HG03460 (cell line): Measurements from ENCODE around the gene ODAD3.
A peak's percentile ranks its signal among the peaks of the same experiment; 100 is the strongest.
"Not testable (repeated sequence)": the region's sequence is repeated elsewhere in the genome, so short reads cannot be mapped to it uniquely, and the experiment has no call there.

Experiments used
- ATAC-seq: cut with Tn5 transposase; IDR thresholded peaks from one replicate; pipeline ENCODE4 v1.9.1; 2021; ENCODE audit not compliant: unreplicated experiment

Gene ODAD3

DNA sequence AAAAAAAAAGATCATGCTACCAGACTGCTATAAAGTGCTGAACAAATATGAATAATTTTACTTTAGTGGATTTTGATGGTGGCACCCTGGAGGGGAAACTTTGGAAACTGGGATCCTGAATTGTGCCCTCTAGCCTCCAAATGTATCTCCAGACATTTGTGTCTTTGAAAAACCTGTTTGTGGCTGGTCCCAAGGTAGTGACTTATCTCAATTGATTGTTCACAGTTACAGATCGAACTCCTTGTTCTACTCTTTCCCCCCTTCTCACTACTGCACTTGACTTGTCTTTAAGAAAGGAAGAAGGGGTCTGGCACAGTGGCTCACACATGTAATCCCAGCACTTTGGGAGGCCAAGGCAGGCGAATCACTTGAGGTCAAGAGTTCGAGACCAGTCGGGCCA, 26.3 kb downstream of the ODAD3 start:
- ATAC-seq = no peak

GRCh38 chr19:11406703-11407236, 28.2 kb downstream of the ODAD3 start:
- not testable (repeated sequence) for ATAC-seq

DNA sequence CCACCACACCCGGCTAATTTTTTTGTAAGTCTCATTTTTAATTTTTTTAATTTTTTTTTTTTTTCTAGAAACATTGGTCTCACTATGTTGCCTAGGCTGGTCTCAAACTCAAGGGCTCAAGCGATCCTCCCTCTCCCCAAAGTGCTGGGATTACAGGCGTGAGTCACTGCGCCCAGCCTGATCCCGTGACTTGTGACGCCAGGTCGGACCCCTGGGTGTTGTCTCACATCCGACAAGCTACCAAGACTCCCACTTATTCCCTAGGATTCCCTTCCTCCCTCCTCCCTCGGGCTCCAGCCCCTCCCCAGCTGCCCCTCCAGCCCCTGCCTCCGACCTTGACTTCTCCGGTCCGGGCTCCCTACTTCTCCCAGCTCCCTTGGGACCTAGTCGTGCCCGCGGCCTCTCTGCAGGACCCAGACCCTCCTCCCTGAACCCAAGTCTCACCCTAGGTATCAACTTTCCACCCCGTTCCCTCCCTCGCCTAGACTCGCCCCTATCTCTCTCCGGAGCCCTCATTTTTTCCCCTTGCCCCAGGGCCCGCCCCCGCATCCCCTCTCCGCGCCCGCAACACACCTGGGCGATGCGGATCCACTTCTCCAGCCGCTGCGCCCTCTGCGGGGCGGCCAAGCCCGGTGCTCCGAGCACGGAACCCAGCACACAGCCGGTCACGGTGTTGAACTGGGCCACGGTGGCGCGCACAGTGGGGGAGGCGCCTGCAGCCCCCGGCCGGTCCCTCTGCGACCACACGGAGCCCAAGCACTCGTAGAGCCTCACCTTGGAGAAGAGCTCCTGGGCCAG, 28.9 kb downstream of the ODAD3 start:
- ATAC-seq = no peak

DNA sequence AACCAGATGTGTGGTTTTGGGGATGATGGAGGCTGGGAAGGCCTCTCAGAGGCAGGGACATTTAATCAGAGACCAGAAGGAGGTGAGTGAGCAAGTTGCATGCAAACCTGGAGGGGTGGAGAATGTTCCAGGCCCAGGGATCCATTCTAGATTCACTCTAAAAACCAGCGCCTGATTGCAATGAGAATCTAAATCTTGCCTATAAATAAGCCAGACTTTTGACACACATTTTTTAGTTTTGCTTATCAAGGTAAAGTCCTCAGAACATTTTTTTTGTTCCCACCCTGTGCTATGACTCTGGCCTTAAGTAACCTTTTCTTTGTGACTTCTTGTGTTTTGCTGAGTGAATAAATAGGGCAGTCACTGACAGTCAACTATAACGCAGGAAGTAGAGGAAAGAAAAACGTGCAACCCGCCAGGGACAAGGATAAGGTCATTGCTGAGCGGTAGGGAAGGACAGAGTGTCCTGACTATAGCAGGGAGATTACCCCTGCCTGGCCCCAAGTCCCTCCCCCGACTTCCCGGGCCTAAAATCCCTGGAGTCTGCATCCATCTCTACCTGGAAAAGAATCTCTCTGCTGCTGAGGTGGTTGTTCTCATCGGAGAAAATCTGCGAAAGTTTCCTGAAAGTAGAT, 30.2 kb downstream of the ODAD3 start:
- ATAC-seq = no peak

GRCh38 chr19:11401808-11402543, 32.9 kb downstream of the ODAD3 start:
- no peak for ATAC-seq

GRCh38 chr19:11400798-11401197, 34.1 kb downstream of the ODAD3 start:
- no peak for ATAC-seq

DNA sequence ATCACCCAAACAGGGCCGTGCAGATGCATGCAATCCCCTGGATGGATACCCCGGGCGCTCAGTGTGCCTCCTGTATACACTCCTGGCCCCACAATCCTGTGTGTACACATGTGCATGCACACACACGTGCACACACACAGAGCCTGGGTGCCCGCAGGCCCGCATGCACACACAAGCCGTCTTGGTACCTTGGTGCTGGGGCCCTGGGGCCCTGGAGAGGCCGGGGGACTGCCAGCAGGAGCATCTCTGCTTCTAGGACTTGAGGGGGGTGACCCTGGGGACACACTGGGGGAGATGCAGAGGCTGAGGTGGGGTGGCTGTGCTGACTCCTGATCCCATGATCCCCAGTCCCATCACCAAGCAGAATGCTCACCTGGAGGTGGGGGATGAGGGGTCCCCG, 35.3 kb downstream of the ODAD3 start:
- no peak for ATAC-seq

- ATAC-seq = no peak
Observed at GRCh38 chr19:11397089-11397610, 37.8 kb downstream of the ODAD3 start.

- ATAC-seq = no peak
Observed at GRCh38 chr19:11390933-11391680, 43.8 kb downstream of the ODAD3 start.

- no peak for ATAC-seq
Observed at GRCh38 chr19:11390359-11390758, 44.6 kb downstream of the ODAD3 start.

- ATAC-seq = no peak
Observed at GRCh38 chr19:11387162-11388034, 47.5 kb downstream of the ODAD3 start.

GRCh38 chr19:11384778-11385129, 50.2 kb downstream of the ODAD3 start:
- ATAC-seq = no peak

DNA sequence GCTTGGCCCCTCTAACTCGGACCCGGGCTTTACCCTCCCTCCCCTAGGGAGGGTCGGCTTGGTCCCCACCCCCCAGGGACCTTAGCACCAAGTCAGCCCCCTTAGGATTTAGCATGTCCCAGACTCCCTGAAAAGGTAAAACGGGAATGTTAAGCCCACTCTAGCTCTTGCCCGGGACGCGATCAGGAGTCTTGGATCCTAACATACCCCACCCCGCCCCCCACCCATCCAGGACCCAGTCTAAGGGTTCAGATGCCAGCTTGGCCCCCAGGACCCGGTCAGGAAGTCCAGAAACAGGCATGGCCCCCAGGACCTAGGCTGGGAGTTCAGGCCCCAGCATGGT, 51.2 kb downstream of the ODAD3 start:
- no peak for ATAC-seq

DNA sequence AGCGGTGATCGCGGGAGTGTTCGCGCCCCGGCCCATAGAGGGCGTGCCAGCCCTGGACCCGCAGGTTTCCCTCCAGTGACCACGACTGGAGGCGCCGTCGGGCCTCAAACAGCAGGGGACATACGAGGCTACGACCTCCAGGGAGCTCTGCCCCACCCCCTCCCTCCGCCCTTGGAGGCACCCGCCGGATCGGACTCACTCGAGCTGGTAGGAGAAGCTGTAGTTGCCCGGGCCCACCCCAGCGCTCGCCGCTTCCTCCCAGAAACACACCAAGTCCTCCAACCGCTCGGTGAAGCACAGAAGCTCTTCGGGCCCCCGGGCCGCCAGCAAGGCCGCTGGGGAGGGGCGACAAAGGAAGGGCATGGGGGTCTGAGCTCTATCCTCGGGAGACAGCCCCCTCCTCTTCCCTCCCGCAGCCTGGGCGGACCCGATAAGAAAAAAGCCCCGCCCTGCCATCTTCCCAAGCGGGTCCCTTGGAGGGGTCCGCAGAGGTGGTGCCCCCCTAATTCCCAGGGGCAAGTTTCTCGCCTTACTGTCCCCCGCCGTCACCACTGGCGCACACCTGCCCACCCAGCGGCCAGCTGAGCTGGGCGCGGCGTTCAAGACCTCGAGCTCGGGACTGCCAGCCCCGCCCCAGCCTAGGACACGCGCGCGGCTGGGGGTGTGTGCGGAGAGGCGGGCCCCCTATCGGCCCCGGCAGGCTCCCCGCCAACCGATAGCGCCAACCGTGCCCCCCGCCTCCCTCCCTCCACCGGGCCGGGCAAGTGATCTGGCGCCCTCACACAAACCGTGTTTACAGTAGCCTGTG, 51.8 kb downstream of the ODAD3 start:
- no peak for ATAC-seq

DNA sequence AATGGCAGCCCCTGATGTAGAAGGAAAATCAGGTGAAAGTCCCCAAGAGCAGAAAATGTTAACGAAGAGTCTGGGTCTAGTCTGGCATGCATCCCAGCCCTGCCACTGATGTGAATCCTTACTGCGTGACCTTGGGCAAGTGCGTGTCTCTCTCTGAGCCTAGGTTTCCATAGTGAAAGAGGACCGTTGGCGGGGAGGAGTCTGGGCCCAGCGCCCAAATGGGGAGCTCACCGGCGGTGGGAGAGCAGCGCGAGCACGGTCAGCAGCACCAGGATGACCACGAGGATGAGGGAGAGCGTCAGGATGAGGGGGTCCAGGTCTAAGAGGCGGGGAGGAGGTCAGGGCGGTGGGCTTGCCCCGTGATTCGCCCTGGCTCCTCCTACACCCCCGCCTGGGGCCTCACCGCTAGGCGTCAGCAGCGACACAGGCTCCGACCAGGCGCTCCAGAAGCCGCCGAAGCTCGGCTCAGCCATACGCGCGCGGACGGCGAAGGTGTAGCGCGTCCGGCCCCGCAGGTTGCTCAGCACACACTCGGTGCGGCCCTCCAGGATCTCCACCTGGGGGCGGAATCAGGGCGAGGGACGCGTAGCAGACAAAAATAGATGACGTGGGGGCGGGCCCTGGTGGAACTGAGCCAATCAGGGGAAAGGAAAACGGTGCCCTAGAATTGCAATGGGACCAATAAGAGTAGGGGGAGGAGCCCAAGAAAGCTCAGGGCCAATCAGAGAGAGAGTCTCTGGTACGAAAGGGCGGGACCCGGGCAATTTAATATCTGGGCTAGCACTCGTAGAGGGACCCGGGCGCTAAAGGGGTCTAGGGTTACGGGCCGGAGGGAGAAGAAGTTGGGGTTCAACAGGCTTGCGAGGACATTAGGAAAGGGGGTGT, 54.0 kb downstream of the ODAD3 start:
- peak; percentile 74 for ATAC-seq

DNA sequence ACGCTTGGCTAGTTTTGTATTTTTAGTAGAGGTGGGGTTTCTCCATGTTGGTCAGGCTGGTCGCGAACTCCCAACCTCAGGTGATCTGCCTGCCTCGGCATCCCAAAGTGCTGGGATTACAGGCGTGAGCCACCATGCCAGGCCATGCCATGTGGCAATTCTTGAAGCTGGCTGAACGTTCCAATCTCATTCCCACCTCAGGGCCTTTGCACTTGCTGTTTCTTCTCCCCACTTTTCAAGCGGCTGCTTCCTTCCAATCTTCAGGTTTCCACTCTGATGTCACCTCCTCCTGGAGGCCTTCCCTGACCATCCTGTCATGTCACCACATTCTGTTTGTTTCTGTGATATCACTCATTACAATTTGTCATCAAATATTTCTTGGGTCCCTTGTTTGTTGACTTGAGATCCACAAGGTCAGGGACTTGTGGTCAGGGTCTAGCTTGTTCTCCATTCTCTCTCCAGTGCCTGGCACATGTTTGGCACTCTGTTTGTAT, 55.0 kb downstream of the ODAD3 start:
- no peak for ATAC-seq

- not testable (repeated sequence) for ATAC-seq
Observed at GRCh38 chr19:11379269-11379845, 55.6 kb downstream of the ODAD3 start.
